ENCODE data around the gene ARID4A. TPM values are rescaled to one million over a fixed set of nuclear protein-coding genes. Genes with fewer than 3 reads are reported as not detected.

ARID4A gene
- total and polyA plus RNA-seq, 10 of the 15 experiments (the other 5 are each of a cell fraction or from before 2014, with no cell fraction given): 5.2 to 18.9 (median 12.5) TPM

GRCh38 chr14:58398495-58398894 lies 100.1 kb downstream of the ARID4A start (continued):
- TF ChIP-seq CUX1 (IDR thresholded peaks at IDR 0.05; ENCODE audit: insufficient replicate concordance, low read depth, low read length): no peak
- TF ChIP-seq TAF1 (IDR thresholded peaks at IDR 0.05; ENCODE audit: borderline replicate concordance, low read depth, low read length): no peak
- TF ChIP-seq, protein P1, sequence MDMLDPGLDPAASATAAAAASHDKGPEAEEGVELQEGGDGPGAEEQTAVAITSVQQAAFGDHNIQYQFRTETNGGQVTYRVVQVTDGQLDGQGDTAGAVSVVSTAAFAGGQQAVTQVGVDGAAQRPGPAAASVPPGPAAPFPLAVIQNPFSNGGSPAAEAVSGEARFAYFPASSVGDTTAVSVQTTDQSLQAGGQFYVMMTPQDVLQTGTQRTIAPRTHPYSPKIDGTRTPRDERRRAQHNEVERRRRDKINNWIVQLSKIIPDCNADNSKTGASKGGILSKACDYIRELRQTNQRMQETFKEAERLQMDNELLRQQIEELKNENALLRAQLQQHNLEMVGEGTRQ (IDR thresholded peaks at IDR 0.05; ENCODE audit: borderline replicate concordance, low read depth, low read length): no peak
- no peak for TF ChIP-seq HDAC6 (IDR thresholded peaks at IDR 0.05; ENCODE audit: unreplicated experiment)
- TF ChIP-seq CHD4 (IDR thresholded peaks at IDR 0.05): no peak
- TF ChIP-seq MLLT1 (IDR thresholded peaks at IDR 0.05): no peak
- TF ChIP-seq ESRRA (IDR thresholded peaks at IDR 0.05; ENCODE audit: low read length): no peak
